ENCODE measurements around the gene GRAMD1B.

GRCh38 chr11:123427405-123427804, 2.7 kb upstream of the GRAMD1B start:
- TF ChIP-seq CTCF (conservative IDR thresholded peaks at IDR 0.05 in 1 of 2, IDR thresholded peaks at IDR 0.05 in 1 of 2; ENCODE audit: low read depth in 1 of 2, low read length in 2 of 2) (no peak), EZH2 (IDR thresholded peaks at IDR 0.05; ENCODE audit: low read length, missing control alignments) (no peak)

All from fibroblast of lung (primary cell).